ENCODE measurements around the gene KLHDC8A.

Gene KLHDC8A

DNA sequence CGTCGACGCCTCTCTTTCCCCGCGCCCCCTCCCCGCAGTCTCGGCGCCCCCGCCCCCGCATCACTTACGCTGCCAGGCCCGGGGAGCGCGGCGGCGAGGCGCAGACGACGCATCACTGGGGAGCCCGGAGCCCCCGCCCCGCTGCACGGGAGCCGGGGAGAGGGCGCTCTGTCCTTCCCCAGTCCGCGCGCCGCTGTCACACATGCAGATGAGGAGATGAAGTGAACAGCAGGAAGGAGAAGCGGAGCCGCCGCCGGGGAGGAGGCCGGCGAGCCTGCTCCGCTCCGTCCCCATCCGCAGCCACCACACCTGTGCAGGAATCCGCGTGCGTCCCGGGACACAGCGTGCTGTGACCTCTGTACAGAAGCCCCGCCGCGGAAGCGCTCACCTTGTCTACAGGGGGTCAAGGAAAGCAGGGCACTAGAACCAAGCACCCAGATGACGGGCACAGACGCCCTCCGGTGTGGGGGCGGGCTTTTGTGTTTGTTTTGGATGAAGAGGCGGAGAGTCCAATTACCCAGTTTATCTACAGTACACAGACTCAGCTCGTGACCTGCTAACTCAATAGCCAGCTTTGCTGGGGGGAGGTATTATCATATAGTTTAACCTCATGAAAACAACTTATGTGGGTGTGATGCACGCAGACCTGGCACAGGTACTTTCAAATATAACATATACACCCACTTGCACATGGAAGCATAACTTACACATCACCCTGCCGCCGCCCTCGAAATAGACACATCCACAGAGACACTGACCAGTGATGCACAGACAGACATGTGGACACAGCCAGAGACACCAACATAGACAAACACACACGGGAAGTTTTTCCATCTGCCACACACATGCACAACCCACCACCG, 12.4 kb downstream of the KLHDC8A start:
- peak; percentile 44 for DNase-seq (ENCODE audit: low spot score)

DNA sequence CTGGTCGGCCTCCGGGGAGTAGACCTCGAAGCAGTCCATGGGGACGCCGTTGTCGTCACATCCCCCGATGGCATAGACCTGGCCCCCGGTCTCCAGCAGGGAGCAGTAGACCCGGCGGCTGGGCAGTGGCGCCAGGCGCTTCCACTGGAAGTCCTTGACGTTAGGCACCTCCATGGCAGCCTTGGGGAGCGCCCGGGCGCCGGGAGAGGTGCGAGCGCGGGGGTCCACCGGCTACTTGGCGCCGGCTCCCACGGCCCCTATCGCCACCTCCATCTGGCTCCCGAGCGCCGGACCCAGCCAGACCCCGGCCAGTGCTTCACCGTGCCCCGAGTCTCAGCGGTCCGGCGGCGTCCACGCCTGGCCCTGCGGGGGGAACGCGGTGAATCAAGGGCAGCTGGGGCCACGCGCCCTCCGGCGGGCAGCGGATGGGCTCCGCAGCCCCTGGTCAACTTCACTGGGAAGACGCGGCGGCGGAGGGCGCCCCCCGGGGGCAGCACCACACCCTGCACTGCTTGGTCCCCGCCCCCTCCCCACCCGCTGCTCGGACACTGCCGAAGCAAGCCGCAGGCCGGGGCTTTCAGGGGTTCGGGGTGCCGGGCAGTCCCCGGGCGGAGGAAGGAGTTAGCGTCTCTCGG, 13.2 kb downstream of the KLHDC8A start:
- peak; percentile 19 for DNase-seq (ENCODE audit: low spot score)

DNA sequence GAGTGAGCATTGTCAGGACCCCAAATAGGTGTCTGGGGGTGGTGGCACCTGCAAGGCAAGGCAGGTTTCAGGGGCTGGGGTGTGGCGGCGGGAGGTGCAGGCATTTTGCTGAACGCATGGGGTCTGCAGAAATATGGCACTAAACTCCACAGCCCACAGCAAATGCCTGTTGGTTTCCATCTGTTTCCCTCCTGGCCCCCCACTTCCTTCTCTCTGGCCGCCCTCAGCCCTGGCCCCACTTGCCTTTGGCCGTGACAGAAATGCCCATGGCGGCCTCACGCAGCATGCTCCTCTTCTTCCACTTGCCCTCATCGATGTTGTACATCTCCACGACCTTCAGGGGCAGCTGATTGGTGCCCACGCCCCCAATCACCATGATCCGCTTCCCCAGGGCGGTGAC, 13.7 kb downstream of the KLHDC8A start:
- DNase-seq (ENCODE audit: low spot score): no peak

DNA sequence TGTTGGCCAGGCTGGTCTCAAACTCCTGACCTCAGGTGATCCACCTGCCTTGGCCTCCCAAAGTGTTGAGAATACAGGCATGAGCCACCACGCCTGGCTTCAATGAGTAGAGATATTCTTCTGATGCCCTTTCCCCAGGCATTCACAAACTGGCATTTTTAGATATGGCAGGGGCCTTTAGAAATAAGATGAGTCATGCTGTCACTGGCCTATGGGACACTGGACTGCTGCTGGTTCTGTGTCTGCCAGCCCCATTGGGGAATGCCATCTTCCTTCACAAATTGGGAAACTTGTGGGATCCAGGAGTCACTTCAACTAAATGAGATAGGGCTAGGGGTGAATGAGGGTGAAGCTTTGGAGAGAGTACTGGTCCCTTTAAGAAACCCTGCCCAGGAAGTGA, 16.0 kb downstream of the KLHDC8A start:
- DNase-seq (ENCODE audit: low spot score): no peak

DNA sequence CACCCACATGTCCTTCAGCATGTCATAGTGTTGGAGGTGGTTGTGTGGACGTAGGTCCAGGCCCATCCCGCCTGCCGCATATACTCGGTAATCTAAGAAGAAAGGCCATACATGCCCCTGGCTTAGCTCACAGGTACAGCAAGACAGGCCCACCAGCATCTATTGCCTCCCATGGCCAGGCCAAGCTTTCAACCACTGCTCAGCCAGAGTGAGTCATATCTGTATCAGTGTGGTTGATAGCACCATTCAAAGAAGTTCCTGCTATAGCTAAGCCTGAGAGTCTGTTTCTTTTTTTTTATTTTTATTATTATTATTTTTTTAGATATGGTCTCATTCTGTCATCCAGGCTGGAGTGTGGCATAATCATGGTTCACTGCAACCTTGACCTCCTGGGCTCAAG, 17.0 kb downstream of the KLHDC8A start:
- peak; percentile 22 for DNase-seq (ENCODE audit: low spot score)

DNA sequence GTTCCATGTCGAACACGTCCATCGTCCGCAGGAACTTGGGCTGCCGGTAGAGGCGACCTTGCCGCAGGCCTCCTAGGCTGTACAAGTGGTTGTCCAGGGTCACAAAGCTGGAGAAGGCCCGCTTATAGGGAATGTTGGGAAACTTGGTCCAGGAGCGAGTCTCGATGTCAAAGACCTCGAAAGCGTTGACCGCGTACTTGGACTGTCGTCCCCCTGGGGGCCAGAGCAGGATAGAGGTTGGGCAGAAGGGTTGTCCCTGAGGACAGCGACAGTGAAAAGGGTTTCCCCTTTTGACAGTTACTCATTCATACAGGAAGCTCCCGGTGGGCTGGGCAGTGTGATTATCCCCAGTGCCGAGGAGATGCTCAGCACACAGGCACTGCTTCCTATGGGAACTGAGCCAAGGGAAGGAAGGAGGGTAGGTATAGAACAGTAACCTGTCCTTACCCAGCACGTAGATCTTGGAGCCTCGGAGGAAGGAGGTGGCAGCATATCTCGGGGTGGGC, 17.5 kb downstream of the KLHDC8A start:
- no peak for DNase-seq (ENCODE audit: low spot score)

DNA sequence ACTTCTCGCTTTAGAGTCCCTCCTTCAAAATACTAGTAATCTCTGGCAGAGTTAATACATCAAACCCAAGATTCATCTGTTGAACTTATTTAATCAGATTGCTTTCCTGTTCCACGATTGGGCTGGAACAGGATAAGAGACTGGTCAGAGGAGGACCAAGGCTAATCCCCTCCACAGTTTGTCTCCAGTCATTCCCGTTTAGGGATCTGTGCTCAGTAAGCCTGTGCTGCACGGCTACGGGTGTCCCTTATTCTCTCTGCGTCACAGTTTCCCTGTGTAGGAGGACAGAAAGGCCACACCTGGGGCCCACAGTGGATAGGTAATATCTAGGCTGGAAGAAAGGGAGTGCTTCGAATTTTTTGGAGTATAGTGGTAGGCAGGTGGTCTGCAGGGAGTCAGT, 18.7 kb downstream of the KLHDC8A start:
- DNase-seq (ENCODE audit: low spot score): no peak

DNA sequence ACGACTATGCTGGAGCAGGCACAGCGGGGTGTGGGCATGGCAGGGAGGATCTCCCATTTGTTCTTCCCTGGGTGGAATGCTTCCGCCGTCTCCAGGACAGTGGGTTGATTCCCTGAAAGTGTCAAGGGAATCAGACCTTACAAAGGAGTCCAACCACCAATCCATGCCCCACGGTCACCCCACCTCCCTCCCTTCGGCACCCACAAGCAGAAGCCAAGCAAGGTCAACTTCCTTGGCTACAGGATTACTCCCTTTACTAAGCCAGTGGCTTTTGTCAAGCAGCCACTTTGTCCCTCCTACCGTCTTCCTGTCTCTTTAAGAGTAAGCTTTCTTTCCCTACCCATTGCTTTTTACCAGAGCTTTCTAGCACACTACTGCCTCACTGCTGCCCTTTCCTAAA, 19.2 kb downstream of the KLHDC8A start:
- DNase-seq (ENCODE audit: low spot score): no peak

DNA sequence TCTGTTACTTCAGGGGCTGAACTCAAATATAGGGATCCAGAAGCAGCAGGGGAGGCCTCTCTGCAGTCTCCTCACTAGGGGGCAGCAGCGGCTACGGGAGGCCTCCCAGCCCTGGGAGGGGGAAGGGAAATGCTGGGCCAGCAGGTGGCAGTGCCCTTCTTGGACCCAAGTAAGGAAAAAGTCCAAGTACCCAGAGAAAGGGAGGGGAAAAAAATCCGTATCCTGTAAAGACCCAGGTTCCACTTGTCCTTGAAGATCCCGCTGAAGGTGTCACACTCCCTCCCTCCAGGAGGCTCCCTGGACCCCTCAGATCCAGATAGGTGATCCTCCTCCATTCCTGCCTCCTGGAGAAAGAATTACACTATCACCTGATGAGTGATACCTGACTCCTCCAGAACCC, 21.0 kb downstream of the KLHDC8A start:
- peak; percentile 81 for DNase-seq (ENCODE audit: low spot score)

DNA sequence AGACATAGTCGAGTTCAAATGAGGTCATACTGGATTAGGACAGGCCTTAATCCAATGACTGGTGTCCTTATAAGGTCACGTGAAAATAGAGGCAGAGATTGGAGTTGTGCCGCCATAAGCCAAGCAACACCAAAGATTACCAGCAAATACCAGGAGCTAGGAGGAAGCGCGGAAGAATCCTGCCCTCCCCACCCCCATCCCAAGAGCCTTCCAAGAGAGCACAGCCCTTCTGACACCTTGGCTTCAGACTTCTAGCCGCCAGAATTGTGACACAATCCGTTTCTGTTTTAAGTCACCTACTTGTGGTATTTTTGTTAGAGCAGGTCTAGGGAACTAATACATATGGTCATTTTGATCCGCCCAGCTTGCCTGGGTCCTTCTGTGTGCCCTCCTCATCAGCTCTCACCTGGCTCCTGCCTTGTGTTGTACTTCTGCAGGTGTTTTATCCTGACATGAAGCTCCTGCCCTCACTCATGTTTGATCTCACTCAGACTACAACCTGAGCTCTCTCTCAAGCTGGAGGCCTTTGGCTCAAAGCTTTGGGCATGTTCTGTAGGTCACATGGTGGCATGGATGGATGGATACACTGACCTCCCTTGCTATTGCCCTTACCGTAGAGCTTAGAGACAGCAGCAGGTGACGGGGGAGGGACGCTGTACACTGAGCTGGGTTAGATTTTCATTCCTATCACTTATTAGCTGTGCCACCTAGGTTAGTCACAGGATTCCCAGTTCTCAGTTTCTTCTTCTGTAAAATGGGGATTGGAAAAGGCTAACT, 24.5 kb downstream of the KLHDC8A start:
- no peak for DNase-seq (ENCODE audit: low spot score)

DNA sequence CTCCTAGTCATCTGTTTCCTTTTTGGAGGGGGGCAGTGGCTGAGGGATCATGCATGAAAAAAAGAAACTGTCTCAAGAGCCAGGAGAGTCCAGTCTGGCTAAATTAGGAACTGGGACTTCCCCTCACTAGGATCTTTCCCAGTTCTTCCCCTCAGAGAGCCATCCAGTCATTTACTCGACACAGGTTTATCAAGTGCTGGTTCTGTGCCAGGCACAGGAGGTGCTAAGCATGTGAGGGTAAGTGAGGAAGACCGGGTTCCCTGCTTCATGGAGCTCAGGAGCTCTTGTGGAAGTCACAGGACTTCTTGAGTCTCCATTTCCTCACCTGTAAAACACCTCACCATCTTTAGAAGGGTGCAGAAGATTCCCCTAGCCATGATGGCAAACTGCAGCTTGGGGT, 26.6 kb downstream of the KLHDC8A start:
- DNase-seq (ENCODE audit: low spot score): peak; percentile 22

DNA sequence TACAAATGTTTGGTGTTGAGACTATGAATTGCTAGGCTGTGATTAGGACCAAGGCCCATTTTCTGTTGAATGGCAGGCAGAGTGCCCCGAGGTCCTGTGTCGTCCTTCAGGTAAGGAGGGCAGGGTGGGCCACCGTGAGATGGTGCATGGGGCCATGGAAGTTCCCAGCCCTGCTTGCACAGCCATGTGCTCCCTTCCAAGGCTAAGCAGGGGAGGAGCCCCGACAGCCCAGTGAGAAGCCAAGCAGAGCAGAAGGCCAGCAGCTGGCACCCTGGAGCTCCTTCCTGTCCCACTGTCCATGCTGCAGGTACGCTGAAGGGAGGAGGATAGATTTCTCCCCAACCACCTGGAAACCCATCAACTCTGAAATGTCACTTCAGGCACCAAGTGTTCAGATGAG, 27.0 kb downstream of the KLHDC8A start:
- no peak for DNase-seq (ENCODE audit: low spot score)

DNA sequence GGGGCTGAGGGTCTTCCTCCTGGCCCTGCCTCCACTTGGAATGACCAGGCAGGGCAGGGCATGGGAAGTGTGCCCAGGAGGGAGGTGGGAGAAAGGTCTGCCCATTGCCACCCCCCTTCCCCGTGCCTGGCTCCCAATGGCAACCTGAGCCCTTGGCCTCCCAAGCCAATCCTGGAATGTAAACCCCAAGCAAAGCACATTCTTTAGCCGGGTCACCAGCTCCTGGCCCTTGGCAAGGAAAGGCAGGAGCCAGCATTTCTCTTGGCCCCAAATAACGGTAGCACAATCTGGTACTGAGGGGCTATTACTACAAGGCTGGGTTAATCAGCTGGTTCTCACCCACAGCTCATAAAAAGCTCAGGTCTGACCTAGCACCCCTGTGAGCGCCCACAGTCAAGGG, 28.2 kb downstream of the KLHDC8A start:
- DNase-seq (ENCODE audit: low spot score): peak; percentile 41

DNA sequence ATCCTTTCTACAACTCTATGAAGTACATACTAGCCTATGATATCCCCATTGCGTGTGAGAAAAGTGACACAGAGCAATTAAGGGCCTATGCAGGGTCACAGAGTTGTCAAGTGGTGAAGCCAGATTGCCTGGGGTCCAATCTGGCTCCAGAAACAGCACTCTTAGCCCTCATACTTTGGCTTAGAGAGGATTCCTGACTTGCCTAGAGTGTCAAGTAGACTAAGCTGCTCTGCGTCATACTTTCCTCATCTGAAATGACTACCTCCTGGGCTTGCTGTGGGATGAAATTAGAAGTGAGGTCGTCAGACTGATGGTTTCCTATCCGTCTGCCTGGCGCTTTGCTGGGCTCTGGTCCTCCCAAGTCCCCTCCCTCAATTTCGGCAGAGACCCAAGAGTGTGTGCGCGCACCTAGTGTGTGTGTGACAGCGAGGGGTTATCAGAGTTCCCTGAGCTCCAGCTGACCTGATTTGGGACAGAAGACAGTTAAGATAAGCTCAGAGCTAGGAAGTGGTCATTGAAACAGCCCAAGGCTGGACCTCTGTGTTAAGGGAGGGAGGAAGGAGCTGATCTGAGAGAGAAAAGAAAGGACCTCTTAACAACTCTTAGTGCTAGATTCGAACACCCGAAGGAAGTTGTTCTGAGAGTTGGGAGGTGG, 29.8 kb downstream of the KLHDC8A start:
- DNase-seq (ENCODE audit: low spot score): no peak

DNA sequence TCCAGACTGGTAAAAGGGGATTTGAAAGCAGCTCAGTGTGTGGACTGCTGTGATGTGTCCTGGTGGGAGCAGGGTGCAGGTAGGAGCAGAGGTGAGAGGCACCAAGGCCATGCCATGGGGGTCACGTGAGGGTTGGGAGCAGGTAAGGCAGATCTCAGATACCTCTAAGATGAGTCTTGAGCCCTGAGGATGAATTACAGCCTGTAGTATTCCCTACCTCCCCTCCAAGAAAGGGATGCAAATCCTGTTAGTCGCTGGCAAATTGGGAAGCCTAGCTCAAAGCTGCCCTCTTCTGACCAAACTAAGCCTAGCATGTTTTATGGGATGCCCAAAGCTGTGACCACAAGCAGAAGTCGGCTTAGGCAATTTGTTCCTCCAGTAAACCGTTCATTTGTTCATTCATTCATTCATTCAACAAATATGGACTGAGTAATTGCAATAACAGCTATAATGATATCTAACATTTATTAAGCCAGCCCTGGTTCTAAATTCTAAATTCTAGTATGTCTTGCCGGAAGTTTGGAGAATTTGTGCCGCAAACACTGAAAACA, 31.3 kb downstream of the KLHDC8A start:
- peak; percentile 94 for DNase-seq (ENCODE audit: low spot score)

DNA sequence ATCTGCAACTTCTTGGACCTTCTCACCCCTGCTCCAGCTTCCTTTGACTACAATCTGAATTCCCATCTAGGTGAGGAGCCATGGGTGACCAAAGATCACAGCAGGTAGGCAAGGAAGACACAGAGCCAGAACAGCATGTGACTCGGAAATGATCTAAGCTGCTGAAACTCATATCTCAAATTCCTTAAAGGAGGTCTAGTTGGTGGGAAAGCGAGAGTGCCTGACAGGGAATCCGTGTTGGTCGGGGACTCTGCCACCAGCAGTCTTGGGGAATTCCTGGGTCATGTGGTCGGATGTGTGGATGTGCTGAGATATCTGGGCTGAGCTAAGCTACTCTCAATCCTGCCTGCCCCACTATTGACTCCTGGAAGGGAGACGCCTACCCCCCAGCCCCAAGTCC, 31.9 kb downstream of the KLHDC8A start:
- DNase-seq (ENCODE audit: low spot score): peak; percentile 97

DNA sequence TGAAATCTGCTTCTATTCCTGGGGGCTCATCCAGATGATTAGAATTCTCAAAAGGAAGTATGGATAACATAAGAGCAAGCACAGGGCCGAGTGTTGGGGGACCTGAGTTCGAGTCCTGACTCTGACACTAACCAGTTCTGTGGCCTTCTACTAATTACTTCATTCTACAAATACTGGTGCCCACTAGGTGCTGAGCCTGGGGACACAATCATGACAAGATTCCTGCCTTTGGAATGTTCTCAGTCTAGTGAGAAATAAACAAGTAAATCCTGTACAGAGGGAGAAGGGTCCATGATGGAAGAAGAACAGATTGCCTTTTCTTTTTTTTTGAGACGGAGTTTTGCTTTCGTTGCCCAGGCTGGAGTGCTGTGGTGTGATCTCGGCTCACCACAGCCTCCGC, 32.9 kb downstream of the KLHDC8A start:
- no peak for DNase-seq (ENCODE audit: low spot score)

DNA sequence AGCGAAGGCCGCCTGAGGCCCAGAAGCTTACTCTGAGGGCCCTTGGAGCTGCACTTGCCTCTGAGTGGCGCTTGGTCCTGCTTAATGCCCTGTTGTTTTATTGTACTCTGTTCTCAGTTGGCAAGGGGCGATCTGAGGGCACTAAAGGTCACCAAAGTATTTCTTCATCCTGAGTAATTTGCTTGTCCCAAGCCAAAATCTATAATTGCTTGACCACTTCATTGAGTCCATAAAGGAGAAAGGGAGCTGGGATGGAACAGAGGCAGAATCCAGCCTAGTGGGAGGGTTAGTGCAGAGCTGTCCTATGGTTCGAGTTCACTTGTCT, 34.8 kb downstream of the KLHDC8A start:
- DNase-seq (ENCODE audit: low spot score): no peak

DNA sequence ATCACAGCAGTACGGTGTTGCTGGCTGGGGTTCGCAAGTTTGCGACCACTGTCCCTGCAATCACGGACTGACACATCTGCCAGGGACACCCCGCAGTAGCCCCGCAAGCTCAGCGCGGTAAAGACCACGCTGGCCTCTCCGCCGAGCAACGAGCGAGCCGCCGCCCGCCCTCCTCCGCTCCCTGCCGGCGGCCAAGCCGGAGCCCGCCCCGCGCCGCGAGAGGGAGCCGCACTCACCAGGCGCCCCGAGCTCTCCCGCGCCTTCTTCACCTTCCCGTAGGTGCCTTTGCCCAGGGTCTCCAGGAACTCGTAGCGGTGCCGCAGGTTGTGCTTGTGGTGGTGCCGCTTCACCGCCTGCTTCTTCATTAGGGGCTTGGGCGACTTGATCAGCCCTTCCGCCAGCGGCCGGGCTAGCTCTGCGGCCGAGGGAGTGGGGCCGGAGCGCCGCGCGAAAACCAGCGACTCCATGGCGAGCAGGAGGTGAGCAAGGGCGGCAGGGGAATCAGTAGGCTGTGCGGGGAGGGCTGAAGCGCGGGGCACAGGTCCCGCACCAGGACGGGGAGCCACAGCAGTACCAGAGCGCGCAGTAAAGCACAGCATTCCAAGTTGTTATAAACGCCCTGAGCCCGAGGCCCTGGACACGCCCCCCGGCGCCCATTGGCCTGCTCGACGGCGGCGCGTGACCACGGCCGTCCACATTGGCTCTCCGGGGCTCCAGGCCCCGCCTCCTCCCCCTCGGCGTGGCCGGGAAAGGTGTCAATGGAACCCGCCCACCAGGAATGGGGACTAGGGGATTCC, 35.4 kb downstream of the KLHDC8A start, which contains the start of gene NUAK2:
Gene NUAK2, minus strand, starts transcription at position 584 of the 797 bp plus-strand sequence. Its CDS starts 117 bp downstream, at position 467.
- peak; percentile 97 for DNase-seq (ENCODE audit: low spot score)

DNA sequence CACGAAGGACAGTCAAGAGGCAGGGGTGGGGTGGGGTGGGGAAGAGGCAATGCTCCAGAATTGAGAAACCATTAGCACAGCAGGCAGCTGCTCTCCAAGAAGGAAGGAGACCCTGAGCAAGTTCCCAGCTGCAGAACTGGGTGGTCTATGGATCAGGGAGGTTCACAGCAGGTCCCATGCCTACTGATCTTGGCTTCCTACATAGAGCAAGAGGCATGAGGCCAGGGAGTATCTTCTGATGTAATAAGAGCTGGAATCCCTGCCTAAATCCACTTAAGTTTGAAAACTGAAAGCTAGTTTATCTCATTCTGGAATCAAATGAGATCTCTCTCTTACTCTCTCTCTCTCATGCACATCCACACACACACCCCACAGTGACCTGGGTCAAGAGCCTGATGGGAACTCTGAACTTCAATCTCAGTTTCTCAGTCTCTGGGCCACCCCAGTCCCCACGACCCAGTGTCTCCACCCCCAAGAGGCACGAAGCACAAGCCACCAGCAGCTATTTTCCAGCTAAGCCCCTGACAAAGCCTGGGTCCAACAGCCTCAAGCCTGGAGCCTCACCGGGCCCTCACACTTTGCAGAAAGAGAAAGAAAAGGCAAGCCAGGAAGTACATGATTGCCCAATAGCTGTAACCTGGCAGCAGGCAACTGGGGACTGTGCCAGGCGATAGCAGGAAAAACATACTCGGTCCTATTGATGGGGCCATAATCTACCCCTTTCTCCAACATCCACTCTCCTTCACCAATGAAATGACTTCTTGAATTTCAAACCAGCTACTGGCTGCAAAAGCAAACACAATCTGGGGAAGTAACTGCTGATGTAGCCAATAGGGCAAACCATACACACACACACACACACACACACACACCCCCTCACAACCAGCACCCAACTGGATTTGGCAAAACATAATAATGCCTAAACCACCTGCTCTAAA, 37.4 kb downstream of the KLHDC8A start:
- peak; percentile 59 for DNase-seq (ENCODE audit: low spot score)
